ENCODE results near the gene SLC25A30.

SLC25A30 gene

GRCh38 chr13:45439781-45440462, 21.7 kb upstream of the SLC25A30 start:
- H3K4me3 ChIP-seq (ENCODE audit: low read depth, low read length), result no peak overlapping the region
- no peak for DNase-seq (ENCODE audit: low read depth)
- no peak for TF ChIP-seq CTCF (IDR thresholded peaks at IDR 0.05; ENCODE audit: low read depth, low read length, missing control alignments)

- DNase-seq (ENCODE audit: low read depth), result no peak
- TF ChIP-seq CTCF (IDR thresholded peaks at IDR 0.05; ENCODE audit: low read depth, low read length, missing control alignments), result no peak
- no peak overlapping the region for H3K4me3 ChIP-seq (ENCODE audit: low read depth, low read length)
Measured at GRCh38 chr13:45439008-45439407, 20.8 kb upstream of the SLC25A30 start.

GRCh38 chr13:45437947-45438346, 19.8 kb upstream of the SLC25A30 start:
- DNase-seq (ENCODE audit: low read depth), result no peak
- H3K4me3 ChIP-seq (ENCODE audit: low read depth, low read length), result no peak overlapping the region
- TF ChIP-seq CTCF (IDR thresholded peaks at IDR 0.05; ENCODE audit: low read depth, low read length, missing control alignments), result no peak

- no peak overlapping the region for H3K4me3 ChIP-seq (ENCODE audit: low read depth, low read length)
- no peak for DNase-seq (ENCODE audit: low read depth)
- no peak for TF ChIP-seq CTCF (IDR thresholded peaks at IDR 0.05; ENCODE audit: low read depth, low read length, missing control alignments)
Measured at GRCh38 chr13:45436953-45437352, 18.8 kb upstream of the SLC25A30 start.

GRCh38 chr13:45436332-45436731, 18.2 kb upstream of the SLC25A30 start:
- DNase-seq (ENCODE audit: low read depth), result no peak
- no peak for TF ChIP-seq CTCF (IDR thresholded peaks at IDR 0.05; ENCODE audit: low read depth, low read length, missing control alignments)
- H3K4me3 ChIP-seq (ENCODE audit: low read depth, low read length), result no peak overlapping the region

GRCh38 chr13:45434556-45435371, 16.6 kb upstream of the SLC25A30 start:
- no peak for DNase-seq (ENCODE audit: low read depth)
- no peak overlapping the region for H3K4me3 ChIP-seq (ENCODE audit: low read depth, low read length)
- no peak for TF ChIP-seq CTCF (IDR thresholded peaks at IDR 0.05; ENCODE audit: low read depth, low read length, missing control alignments)
